Mesenchymal stem cell (in vitro differentiated cells and primary cell): Measurements from ENCODE around the gene VAMP2.

Experiments used
- DNase-seq: peaks from one replicate; pipeline ENCODE4 v3.0.0-alpha.2; 2013
- H2AFZ ChIP-seq: one replicate; pipeline ENCODE4 v1.6.1; 2013; ENCODE audit warnings: low read depth, mild to moderate bottlenecking, control low read depth, inconsistent platforms, low read length, moderate library complexity
- H2AK5ac ChIP-seq: 2 replicates; pipeline ENCODE4 v1.6.1; 2013; ENCODE audit warnings: low read length, moderate library complexity, mild to moderate bottlenecking, inconsistent platforms; ENCODE audit not compliant: severe bottlenecking
- H2BK120ac ChIP-seq: one replicate; pipeline ENCODE4 v1.6.1; 2013; ENCODE audit warnings: low read depth, mild to moderate bottlenecking, inconsistent platforms, low read length, moderate library complexity
- H2BK12ac ChIP-seq, 2 experiments: one replicate each; pipeline ENCODE4 v1.6.1; 2013; ENCODE audit warnings: inconsistent platforms in 2 of 2, low read length in 2 of 2, mild to moderate bottlenecking in 2 of 2, moderate library complexity in 2 of 2, control low read depth in 1 of 2
- H2BK15ac ChIP-seq: one replicate; pipeline ENCODE4 v1.6.1; 2013; ENCODE audit warnings: mild to moderate bottlenecking, low read depth, inconsistent platforms; ENCODE audit not compliant: poor library complexity, severe bottlenecking
- H2BK5ac ChIP-seq: 2 replicates; pipeline ENCODE4 v1.6.1; 2013; ENCODE audit warnings: low read depth, mild to moderate bottlenecking, low read length, control low read depth, inconsistent platforms; ENCODE audit not compliant: poor library complexity, severe bottlenecking
- H3K14ac ChIP-seq, 2 experiments: one replicate each; pipeline ENCODE4 v1.6.1; 2013; ENCODE audit warnings: inconsistent platforms in 2 of 2, low read length in 2 of 2, control low read depth in 1 of 2, mild to moderate bottlenecking in 1 of 2, moderate library complexity in 1 of 2
- H3K18ac ChIP-seq, 2 experiments: one replicate each; pipeline ENCODE4 v1.6.1; 2013; ENCODE audit warnings: inconsistent platforms in 2 of 2, low read length in 2 of 2, control low read depth in 1 of 2, low read depth in 1 of 2, mild to moderate bottlenecking in 1 of 2
- H3K23ac ChIP-seq, 2 experiments: one replicate each; pipeline ENCODE4 v1.6.1; 2013; ENCODE audit warnings: inconsistent platforms in 2 of 2, low read length in 2 of 2, mild to moderate bottlenecking in 2 of 2, moderate library complexity in 2 of 2, control low read depth in 1 of 2
- H3K27ac ChIP-seq: 2 replicates; pipeline ENCODE4 v1.5.1; 2013; ENCODE audit warnings: mild to moderate bottlenecking, moderate library complexity, low read length, control low read depth, inconsistent platforms; ENCODE audit not compliant: poor library complexity, severe bottlenecking
- H3K27me3 ChIP-seq, 2 experiments: 2 replicates each; pipeline versions ENCODE4 v1.6.1 to v1.7.0; 2013; ENCODE audit warnings: low read length in 2 of 2, mild to moderate bottlenecking in 2 of 2, moderate library complexity in 2 of 2, control low read depth in 1 of 2, inconsistent platforms in 1 of 2; ENCODE audit not compliant: control insufficient read depth in 1 of 2, insufficient read depth in 1 of 2
- H3K36me3 ChIP-seq, 2 experiments: 2 replicates each; pipeline versions ENCODE4 v1.6.1 to v1.7.0; 2013; ENCODE audit warnings: low read length in 2 of 2, control low read depth in 1 of 2, inconsistent platforms in 1 of 2, low read depth in 1 of 2, mild to moderate bottlenecking in 1 of 2; ENCODE audit not compliant: insufficient read depth in 2 of 2, control insufficient read depth in 1 of 2
- H3K4ac ChIP-seq, 2 experiments: one replicate each; pipeline ENCODE4 v1.6.1; 2013; ENCODE audit warnings: inconsistent platforms in 2 of 2, low read length in 2 of 2, mild to moderate bottlenecking in 2 of 2, moderate library complexity in 2 of 2, control low read depth in 1 of 2, low read depth in 1 of 2
- H3K4me1 ChIP-seq: 2 replicates; pipeline ENCODE4 v1.6.1; 2013; ENCODE audit warnings: low read depth, low read length, control low read depth; ENCODE audit not compliant: control insufficient read depth, insufficient read depth
- H3K4me2 ChIP-seq: 2 replicates; pipeline ENCODE4 v1.6.1; 2013; ENCODE audit warnings: low read length, mild to moderate bottlenecking, inconsistent platforms; ENCODE audit not compliant: poor library complexity, severe bottlenecking
- H3K4me3 ChIP-seq, 2 experiments: 2 replicates each; pipeline versions ENCODE4 v1.5.1 to v1.7.0; 2013; ENCODE audit warnings: low read length in 2 of 2, mild to moderate bottlenecking in 2 of 2, control low read depth in 1 of 2, low read depth in 1 of 2; ENCODE audit not compliant: insufficient read depth in 1 of 2
- H3K79me1 ChIP-seq: replicated peaks from 2 replicates; pipeline ENCODE4 v1.6.1; 2013; ENCODE audit warnings: mild to moderate bottlenecking, control low read depth, low read length, inconsistent platforms; ENCODE audit not compliant: poor library complexity, severe bottlenecking
- H3K9ac ChIP-seq: 2 replicates; pipeline ENCODE4 v1.7.0; 2013; ENCODE audit warnings: mild to moderate bottlenecking, low read length, moderate library complexity
- H3K9me3 ChIP-seq: 2 replicates; pipeline ENCODE4 v1.7.0; 2013; ENCODE audit warnings: mild to moderate bottlenecking, low read length; ENCODE audit not compliant: control insufficient read depth
- H4K8ac ChIP-seq: one replicate; pipeline ENCODE4 v1.6.1; 2013; ENCODE audit warnings: inconsistent platforms, mild to moderate bottlenecking, low read length, moderate library complexity
- H4K91ac ChIP-seq: one replicate; pipeline ENCODE4 v1.6.1; 2013; ENCODE audit warnings: mild to moderate bottlenecking, low read length, inconsistent platforms
- WGBS: methylation state at CpG from one replicate; pipeline ENCODE4 v1.1.7; 2013; ENCODE audit warnings: mixed read lengths; 5-methylcytosine and 5-hydroxymethylcytosine counted together

Gene VAMP2

GRCh38 chr17:8162997-8163977 is 539 bp upstream of the VAMP2 start:
- Histone ChIP-seq H3K27me3 (no peaks in the 10 kb centered on the region), H3K79me1 (peaks cover 16% of the 10 kb centered on the region), H2BK5ac (peak overlapping the region; percentile 20), H4K91ac (peak overlapping the region; percentile 96), H3K4me1 (peaks cover 31% of the 10 kb centered on the region), H2BK12ac (peak overlapping the region; percentile 72 to 95), H3K27ac (peak overlapping the region; percentile 52), H3K9me3 (no peaks in the 10 kb centered on the region), H3K36me3 (peaks cover 20 to 22% of the 10 kb centered on the region in 2 experiments), H2BK15ac (peak overlapping the region; percentile 89), H4K8ac (peak overlapping the region; percentile 97), H3K23ac (peak overlapping the region in 1 of 2 experiments; percentile 5), H3K4me2 (peak overlapping the region; percentile 60), H2AFZ (peak overlapping the region; percentile 55), H3K4ac (peak overlapping the region; percentile 73 to 79), H3K18ac (peak overlapping the region; percentile 90 to 97), H3K14ac (peak overlapping the region in 1 of 2 experiments; percentile 96), H3K4me3 (peak overlapping the region; percentile 72 to 95), H3K9ac (peak overlapping the region; percentile 87), H2BK120ac (peak overlapping the region; percentile 93), H2AK5ac (peak overlapping the region; percentile 44)
- peak; percentile 15 for DNase-seq
- WGBS, result 9% methylated on average over 28 of the region's 55 CpGs

GRCh38 chr17:8161289-8162232 is 1.2 kb downstream of the VAMP2 start:
- H3K4me2 ChIP-seq, result peak overlapping the region; percentile 63
- no peak overlapping the region for H2BK120ac ChIP-seq
- H3K27ac ChIP-seq, result no peak overlapping the region
- peak overlapping the region in 1 of 2 experiments; percentile 99 for H3K14ac ChIP-seq
- peaks cover 20 to 24% of the 10 kb centered on the region in 2 experiments for H3K36me3 ChIP-seq
- H3K9me3 ChIP-seq, result no peaks in the 10 kb centered on the region
- H3K9ac ChIP-seq, result peak overlapping the region; percentile 99
- WGBS, result 85% methylated on average over 17 of the region's 19 CpGs
- no peak overlapping the region for H4K91ac ChIP-seq
- H2BK5ac ChIP-seq, result no peak overlapping the region
- no peak overlapping the region for H4K8ac ChIP-seq
- H2AK5ac ChIP-seq, result no peak overlapping the region
- H3K27me3 ChIP-seq, result no peaks in the 10 kb centered on the region
- no peak overlapping the region for H2BK15ac ChIP-seq
- peaks cover 31% of the 10 kb centered on the region for H3K4me1 ChIP-seq
- no peak overlapping the region for H2AFZ ChIP-seq
- H3K23ac ChIP-seq, result peak overlapping the region in 1 of 2 experiments; percentile 63
- no peak for DNase-seq
- H3K18ac ChIP-seq, result no peak overlapping the region
- no peak overlapping the region for H3K4ac ChIP-seq
- H3K79me1 ChIP-seq, result peaks cover 16% of the 10 kb centered on the region
- H2BK12ac ChIP-seq, result no peak overlapping the region
- H3K4me3 ChIP-seq, result peak overlapping the region; percentile 80 to 95

GRCh38 chr17:8160741-8161221 is 2.0 kb downstream of the VAMP2 start:
- no peak overlapping the region for H2BK5ac ChIP-seq
- peak overlapping the region; percentile 99 for H3K9ac ChIP-seq
- no peak overlapping the region for H4K91ac ChIP-seq
- 88% methylated on average over 4 of the region's 5 CpGs for WGBS
- no peak overlapping the region for H3K4me3 ChIP-seq
- H3K18ac ChIP-seq, result no peak overlapping the region
- H3K4ac ChIP-seq, result no peak overlapping the region
- H3K36me3 ChIP-seq, result peaks cover 20 to 24% of the 10 kb centered on the region in 2 experiments
- H3K14ac ChIP-seq, result no peak overlapping the region
- H3K23ac ChIP-seq, result no peak overlapping the region
- H2BK15ac ChIP-seq, result no peak overlapping the region
- H4K8ac ChIP-seq, result no peak overlapping the region
- no peaks in the 10 kb centered on the region for H3K9me3 ChIP-seq
- DNase-seq, result peak; percentile 7
- H2BK12ac ChIP-seq, result no peak overlapping the region
- no peak overlapping the region for H2BK120ac ChIP-seq
- no peak overlapping the region for H3K4me2 ChIP-seq
- no peak overlapping the region for H3K27ac ChIP-seq
- H3K79me1 ChIP-seq, result peaks cover 18% of the 10 kb centered on the region
- H2AFZ ChIP-seq, result no peak overlapping the region
- H3K27me3 ChIP-seq, result no peaks in the 10 kb centered on the region
- H3K4me1 ChIP-seq, result peaks cover 32% of the 10 kb centered on the region
- no peak overlapping the region for H2AK5ac ChIP-seq
